Activated T-helper 1 cell treated with anti-CD3 and anti-CD28 coated beads, Interleukin-12 subunit alpha, Interleukin-12 subunit beta, Interleukin-2, Interleukin-4 antibody, amounts not matched to agents 30 ng/mL and 10 ng/mL and 1 ng/mL, durations not matched to agents 14 hours and 24 hours and 36 hours (primary cell): ENCODE data around the gene CTDSPL. TPM values are rescaled to one million over a fixed set of nuclear protein-coding genes. Genes with fewer than 3 reads are reported as not detected.

ENCODE experiments used
- DNase-seq: peaks from one replicate; pipeline ENCODE4 v3.0.0; 2021; ENCODE audit warnings: low spot score
- H3K27ac Mint-ChIP-seq: one replicate; pipeline ENCODE4 v1.8.0; 2021; ENCODE audit warnings: mild to moderate bottlenecking, mixed read lengths
- H3K27me3 Mint-ChIP-seq: one replicate; pipeline ENCODE4 v1.8.0; 2022; ENCODE audit warnings: mild to moderate bottlenecking, moderate library complexity, mixed read lengths; ENCODE audit not compliant: insufficient read depth
- H3K36me3 Mint-ChIP-seq: one replicate; pipeline ENCODE4 v1.8.0; 2021; ENCODE audit warnings: low read depth, mixed read lengths
- H3K4me1 Mint-ChIP-seq: one replicate; pipeline ENCODE4 v1.8.0; 2021; ENCODE audit warnings: low read depth, mixed read lengths
- H3K4me3 Mint-ChIP-seq: one replicate; pipeline ENCODE4 v1.8.0; 2021; ENCODE audit warnings: mild to moderate bottlenecking, moderate library complexity, mixed read lengths
- H3K9me3 Mint-ChIP-seq: one replicate; pipeline ENCODE4 v1.8.0; 2021; ENCODE audit warnings: mixed read lengths
- intact Hi-C: fragments of 100-400 bp; cut with micrococcal nuclease; formaldehyde crosslinking; loops from one replicate; pipeline ENCODE4 v1.15.1; 2024
- total RNA-seq: library from RNA; stranded (reverse); gene quantifications from 2 replicates; pipeline ENCODE4 v1.2.3, GENCODE V29; 2022

The CTDSPL gene
- total RNA-seq, 1 donor from 2014 or later: 3.7 TPM

GRCh38 chr3:38016410-38016809 is 154.7 kb downstream of the CTDSPL start:
- no peak for DNase-seq
- H3K27me3 Mint-ChIP-seq: no peaks in the 10 kb centered on the region
- peak overlapping the region; percentile 31 for H3K27ac Mint-ChIP-seq
- H3K36me3 Mint-ChIP-seq: peaks cover 24% of the 10 kb centered on the region
- intact Hi-C loops: no loop called here
- no peak overlapping the region for H3K4me3 Mint-ChIP-seq
- H3K4me1 Mint-ChIP-seq: peaks cover 2% of the 10 kb centered on the region
- H3K9me3 Mint-ChIP-seq: peaks cover 4% of the 10 kb centered on the region

- DNase-seq: no peak
- Mint-ChIP-seq H3K4me3 (no peak overlapping the region), H3K9me3 (peaks cover 4% of the 10 kb centered on the region), H3K27ac (peak overlapping the region; percentile 31), H3K36me3 (peaks cover 24% of the 10 kb centered on the region), H3K4me1 (peaks cover 8% of the 10 kb centered on the region), H3K27me3 (no peaks in the 10 kb centered on the region)
- intact Hi-C loops: no loop called here
Observed at GRCh38 chr3:38016847-38017444, 155.3 kb downstream of the CTDSPL start.

- Mint-ChIP-seq H3K36me3 (peaks cover 24% of the 10 kb centered on the region), H3K27me3 (no peaks in the 10 kb centered on the region), H3K9me3 (peaks cover 4% of the 10 kb centered on the region), H3K4me3 (no peak overlapping the region), H3K4me1 (peaks cover 14% of the 10 kb centered on the region), H3K27ac (no peak overlapping the region)
- DNase-seq: no peak
- intact Hi-C loops: no loop called here
Observed at GRCh38 chr3:38017445-38018295, 156.0 kb downstream of the CTDSPL start.

GRCh38 chr3:38018296-38019266 is 156.9 kb downstream of the CTDSPL start:
- H3K27me3 Mint-ChIP-seq: no peaks in the 10 kb centered on the region
- peaks cover 23% of the 10 kb centered on the region for H3K4me1 Mint-ChIP-seq
- H3K9me3 Mint-ChIP-seq: peaks cover 4% of the 10 kb centered on the region
- H3K4me3 Mint-ChIP-seq: no peak overlapping the region
- DNase-seq: no peak
- H3K36me3 Mint-ChIP-seq: peaks cover 24% of the 10 kb centered on the region
- intact Hi-C loops: no loop called here
- no peak overlapping the region for H3K27ac Mint-ChIP-seq

GRCh38 chr3:38019658-38020341 is 158.1 kb downstream of the CTDSPL start:
- intact Hi-C loops: no loop called here
- peaks cover 22% of the 10 kb centered on the region for H3K36me3 Mint-ChIP-seq
- H3K27ac Mint-ChIP-seq: no peak overlapping the region
- H3K9me3 Mint-ChIP-seq: peaks cover 4% of the 10 kb centered on the region
- no peaks in the 10 kb centered on the region for H3K27me3 Mint-ChIP-seq
- no peak for DNase-seq
- H3K4me1 Mint-ChIP-seq: peaks cover 33% of the 10 kb centered on the region
- H3K4me3 Mint-ChIP-seq: no peak overlapping the region

GRCh38 chr3:38020342-38020726 is 158.7 kb downstream of the CTDSPL start:
- Mint-ChIP-seq H3K9me3 (peaks cover 4% of the 10 kb centered on the region), H3K4me3 (no peak overlapping the region), H3K4me1 (peaks cover 35% of the 10 kb centered on the region), H3K36me3 (peaks cover 17% of the 10 kb centered on the region), H3K27ac (no peak overlapping the region), H3K27me3 (no peaks in the 10 kb centered on the region)
- DNase-seq: no peak
- intact Hi-C loops: no loop called here

GRCh38 chr3:38021196-38021595 is 159.5 kb downstream of the CTDSPL start:
- Mint-ChIP-seq H3K9me3 (peaks cover 4% of the 10 kb centered on the region), H3K4me3 (no peak overlapping the region), H3K27ac (no peak overlapping the region), H3K36me3 (peaks cover 11% of the 10 kb centered on the region), H3K4me1 (peaks cover 42% of the 10 kb centered on the region), H3K27me3 (no peaks in the 10 kb centered on the region)
- no peak for DNase-seq
- intact Hi-C loops: no loop called here

- Mint-ChIP-seq H3K9me3 (no peaks in the 10 kb centered on the region), H3K27me3 (peaks cover 3% of the 10 kb centered on the region), H3K27ac (no peak overlapping the region), H3K4me1 (peaks cover 42% of the 10 kb centered on the region), H3K36me3 (peaks cover 3% of the 10 kb centered on the region), H3K4me3 (no peak overlapping the region)
- DNase-seq: no peak
- intact Hi-C loops: no loop called here
Observed at GRCh38 chr3:38022301-38022700, 160.6 kb downstream of the CTDSPL start.

GRCh38 chr3:38022896-38023709 is 161.4 kb downstream of the CTDSPL start:
- Mint-ChIP-seq H3K36me3 (peaks cover 3% of the 10 kb centered on the region), H3K4me1 (peaks cover 43% of the 10 kb centered on the region), H3K27me3 (peaks cover 11% of the 10 kb centered on the region), H3K4me3 (peak overlapping the region; percentile 93), H3K9me3 (no peaks in the 10 kb centered on the region), H3K27ac (peak overlapping the region; percentile 79)
- intact Hi-C loops: no loop called here
- DNase-seq: no peak

GRCh38 chr3:38026856-38027255 is 165.2 kb downstream of the CTDSPL start:
- Mint-ChIP-seq H3K36me3 (no peaks in the 10 kb centered on the region), H3K4me3 (no peak overlapping the region), H3K9me3 (no peaks in the 10 kb centered on the region), H3K27ac (no peak overlapping the region), H3K4me1 (peaks cover 51% of the 10 kb centered on the region), H3K27me3 (peaks cover 28% of the 10 kb centered on the region)
- DNase-seq: no peak
- intact Hi-C loops: no loop called here

- DNase-seq: no peak
- Mint-ChIP-seq H3K27me3 (peaks cover 28% of the 10 kb centered on the region), H3K4me1 (peaks cover 43% of the 10 kb centered on the region), H3K27ac (peak overlapping the region; percentile 59), H3K4me3 (peak overlapping the region; percentile 69), H3K9me3 (no peaks in the 10 kb centered on the region), H3K36me3 (no peaks in the 10 kb centered on the region)
- intact Hi-C loops: no loop called here
Observed at GRCh38 chr3:38027466-38028465, 166.1 kb downstream of the CTDSPL start.
